Lower leg skin (tissue), 4 donors: Measurements from ENCODE around the gene NUDT16L1. TPM values are rescaled to one million over a fixed set of nuclear protein-coding genes. Genes with fewer than 3 reads are reported as not detected.

ENCODE experiments used
- DNase-seq, 2 donors: peaks; one replicate each; pipeline ENCODE4 v3.0.0-alpha.2; 2019; ENCODE audit warnings: low spot score in 2 of 2
- H3K4me3 ChIP-seq: fragments of 200-600 bp; sonication (generic); 2 replicates; pipeline ENCODE4 v1.5.1; 2017; ENCODE audit warnings: mild to moderate bottlenecking, low read depth; ENCODE audit not compliant: poor library complexity, severe bottlenecking
- CTCF ChIP-seq, 3 donors: fragments of 450-650 bp; IDR thresholded peaks; one replicate each; pipeline ENCODE4 v1.5.1; 2016; ENCODE audit warnings: antibody characterized with exemption in 3 of 3, mild to moderate bottlenecking in 3 of 3, moderate library complexity in 2 of 3
- POLR2A ChIP-seq, 2 donors: fragments of 450-650 bp; IDR thresholded peaks; one replicate each; pipeline ENCODE4 v1.6.1; 2016 to 2017; ENCODE audit warnings: antibody characterized with exemption in 2 of 2, mild to moderate bottlenecking in 1 of 2, moderate library complexity in 1 of 2
- WGBS, 2 donors: methylation state at CpG; one replicate each; pipeline ENCODE4 v1.1.5; 2018; 5-methylcytosine and 5-hydroxymethylcytosine counted together
- intact Hi-C: fragments of 100-400 bp; cut with DNase I; formaldehyde crosslinking; loops from one replicate; pipeline ENCODE4 v1.15.0; 2023; ENCODE audit warnings: low total_unique reads
- total RNA-seq, 4 donors: library from RNA; depleted of rRNA; stranded (reverse); fragments of >200 nt; gene quantifications; one replicate each; pipeline ENCODE4 v1.1.0, GENCODE V29; 2016

NUDT16L1 gene
- total RNA-seq, 4 donors from 2014 or later = 18.5 to 27.8 (median 23.6) TPM

GRCh38 chr16:4695473-4696171 lies 2.3 kb downstream of the NUDT16L1 start:
- TF ChIP-seq POLR2A (IDR thresholded peaks at IDR 0.05) = no peak
- TF ChIP-seq CTCF (IDR thresholded peaks at IDR 0.05) = no peak
- 56 to 63% methylated on average over 12 of the region's 12 CpGs for WGBS, 2 donors
- peak in 1 of 2 donors; percentile 85 for DNase-seq
- intact Hi-C loops = no loop called here
- H3K4me3 ChIP-seq = no peak overlapping the region

DNA sequence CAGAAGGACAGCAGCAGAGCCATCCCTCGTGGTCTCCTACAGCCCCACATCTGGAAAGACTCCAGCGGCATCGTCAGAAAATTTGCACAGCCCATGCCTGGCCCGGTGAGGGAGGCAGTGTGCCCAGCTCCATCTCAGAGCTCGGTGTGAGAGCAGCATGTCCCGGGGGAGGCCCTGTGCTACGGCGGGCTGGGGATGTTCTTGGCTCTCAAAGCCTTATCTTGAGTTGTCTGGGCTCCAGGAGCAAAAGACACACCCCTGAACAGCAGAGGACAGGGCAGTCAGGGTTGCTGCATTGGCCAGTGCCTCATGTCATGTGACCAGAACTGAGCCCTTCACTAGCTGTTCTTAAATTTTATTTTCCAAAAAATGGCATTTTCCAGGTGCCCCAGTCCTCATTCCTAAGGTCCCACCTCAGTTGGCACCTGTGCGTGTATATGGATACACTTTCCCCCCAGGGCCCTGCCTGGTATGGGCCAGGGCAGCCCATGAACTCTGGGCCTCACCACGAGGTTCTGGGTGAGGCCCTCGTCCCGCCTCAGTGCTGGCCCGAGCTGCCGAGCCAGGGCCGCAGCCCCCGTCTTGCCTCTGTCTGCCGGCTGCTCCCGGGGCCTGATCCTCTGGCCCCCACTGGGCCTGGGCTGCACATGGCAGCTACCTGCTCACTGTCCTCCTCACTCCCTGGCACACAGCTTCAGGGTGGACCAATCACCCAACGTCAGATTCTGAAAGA lies 3.0 kb downstream of the NUDT16L1 start:
- H3K4me3 ChIP-seq = no peak overlapping the region
- 53 to 54% methylated on average over 13 to 19 of the region's 19 CpGs for WGBS, 2 donors
- TF ChIP-seq POLR2A (IDR thresholded peaks at IDR 0.05) = no peak
- TF ChIP-seq CTCF (IDR thresholded peaks at IDR 0.05) = no peak
- intact Hi-C loops = no loop called here
- peak in 1 of 2 donors; percentile 88 for DNase-seq

DNA sequence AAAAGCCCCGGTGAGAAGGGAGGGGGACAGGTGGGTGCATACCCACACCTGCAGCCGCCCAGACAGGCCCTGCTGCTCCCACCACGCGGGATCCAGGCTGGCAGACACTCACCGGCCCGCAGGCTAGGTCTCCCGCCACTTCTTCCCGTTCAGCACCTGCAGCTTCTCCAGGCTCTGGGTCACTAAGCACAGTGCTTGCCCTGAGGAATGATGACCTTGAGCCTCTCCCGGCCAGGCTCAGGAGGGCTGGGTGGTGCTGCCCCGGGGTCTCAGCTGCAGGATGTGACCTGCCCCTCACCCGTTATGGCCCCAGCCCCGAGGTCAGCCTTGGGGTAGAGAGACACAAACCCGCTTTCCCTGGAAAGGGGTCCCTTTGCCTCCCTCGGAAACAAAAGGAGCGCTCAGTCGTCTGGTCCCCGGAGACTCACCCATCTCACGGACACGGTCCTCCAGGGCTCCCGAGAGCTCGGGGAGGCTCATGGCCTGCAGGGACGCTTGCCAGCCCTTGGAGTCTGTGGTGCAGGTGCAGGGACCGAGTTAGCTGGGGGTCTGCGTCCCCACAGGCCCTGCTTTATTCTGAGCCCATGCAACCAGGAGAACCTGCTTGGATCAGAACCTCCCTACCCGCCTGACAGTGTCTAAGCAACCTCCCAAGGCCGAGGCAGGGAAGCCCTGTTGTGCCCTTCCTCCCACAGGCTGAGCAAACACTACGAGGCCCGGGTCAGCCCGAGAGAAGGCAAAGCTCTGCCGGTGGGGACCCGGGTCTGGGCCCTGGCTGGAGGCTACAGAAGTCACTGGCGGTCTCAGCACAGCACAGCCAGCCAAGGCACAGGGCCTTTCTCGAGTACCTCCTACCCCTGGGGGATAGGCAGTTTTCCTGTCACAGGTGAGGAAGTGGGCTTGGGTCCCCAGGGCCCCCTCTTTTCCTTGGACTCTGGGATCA lies 3.8 kb downstream of the NUDT16L1 start:
- intact Hi-C loops = no loop called here
- H3K4me3 ChIP-seq = no peak overlapping the region
- 82 to 84% methylated on average over 27 to 31 of the region's 33 CpGs for WGBS, 2 donors
- TF ChIP-seq CTCF (IDR thresholded peaks at IDR 0.05) (no peak), POLR2A (IDR thresholded peaks at IDR 0.05) (no peak)
- DNase-seq = peak in 1 of 2 donors; percentile 84

- no peak for TF ChIP-seq POLR2A (IDR thresholded peaks at IDR 0.05)
- TF ChIP-seq CTCF (IDR thresholded peaks at IDR 0.05) = no peak
- intact Hi-C loops = no loop called here
- no peak overlapping the region for H3K4me3 ChIP-seq
- WGBS, 2 donors = 90 to 93% methylated on average over 8 to 9 of the region's 9 CpGs
- DNase-seq = no peak
Measured at GRCh38 chr16:4697848-4698291, 4.5 kb downstream of the NUDT16L1 start.

DNA sequence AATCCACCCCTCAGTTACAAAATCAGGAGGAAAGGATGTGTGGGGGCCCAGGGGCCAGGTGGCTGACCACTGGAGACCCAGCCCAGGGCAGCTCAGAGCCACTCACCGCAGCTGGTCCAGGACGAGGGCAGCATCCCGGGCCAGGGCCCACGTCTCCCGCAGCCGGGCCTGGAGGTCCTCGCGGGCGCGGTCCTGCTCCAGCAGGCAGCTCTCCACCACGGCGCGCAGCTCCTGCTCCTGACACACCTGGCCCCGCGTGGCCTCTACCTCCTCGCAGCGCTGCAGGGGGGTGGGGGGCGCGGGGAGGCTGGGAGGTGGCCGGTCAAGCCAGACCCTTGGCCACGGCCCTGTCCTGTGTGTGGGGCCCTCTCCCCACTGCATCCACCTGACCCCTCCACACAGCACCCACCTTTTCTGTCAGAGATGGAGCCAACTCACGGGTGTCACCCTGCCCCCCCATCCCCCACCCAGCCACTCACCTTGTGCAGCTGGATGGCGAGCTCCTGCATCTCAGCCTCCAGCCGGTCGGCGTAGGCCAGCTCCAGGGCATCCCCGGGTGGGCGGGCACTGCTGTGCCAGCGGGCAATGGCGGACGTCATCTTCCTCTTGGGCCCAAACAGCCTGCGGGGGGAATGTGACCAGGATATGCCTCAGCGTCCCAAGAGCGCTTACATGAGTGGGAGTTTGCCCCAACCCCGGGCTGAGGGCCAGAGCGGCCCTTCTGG lies 5.1 kb downstream of the NUDT16L1 start:
- H3K4me3 ChIP-seq = no peak overlapping the region
- DNase-seq = peak in 1 of 2 donors; percentile 84
- intact Hi-C loops = no loop called here
- WGBS, 2 donors = 91 to 94% methylated on average over 13 to 33 of the region's 36 CpGs
- TF ChIP-seq CTCF (IDR thresholded peaks at IDR 0.05) (no peak), POLR2A (IDR thresholded peaks at IDR 0.05) (no peak)
